ENCODE measurements around the gene CSNK1G2. TPM values are rescaled to one million over a fixed set of nuclear protein-coding genes. Genes with fewer than 3 reads are reported as not detected.

CSNK1G2 gene
- total and polyA plus RNA-seq, 2 of the 13 experiments (the other 11 are each of a cell fraction or from before 2014, with no cell fraction given) = 53.8 to 72.5 TPM

GRCh38 chr19:1929021-1929742 lies 11.8 kb upstream of the CSNK1G2 start:
- ATAC-seq = peak; percentile 89
- Histone ChIP-seq H3K27ac (ENCODE audit: extremely low read length, insufficient read depth, low read length) (no peak overlapping the region), H3K4me1 (ENCODE audit: insufficient read depth, low read length) (peaks cover 7% of the 10 kb centered on the region), H3K4me3 (replicated peaks in 1 of 3; ENCODE audit: insufficient read depth in 1 of 3, low read depth in 2 of 3, low read length in 3 of 3) (peak overlapping the region; percentile 48 to 71 (median 49)), H4K20me1 (ENCODE audit: insufficient read depth, low read length) (no peaks in the 10 kb centered on the region), H3K4me2 (ENCODE audit: low read depth, low read length) (peak overlapping the region; percentile 98), H3K9ac (ENCODE audit: insufficient read depth, low read depth, low read length) (peak overlapping the region; percentile 39; the same call in 1 of the 2 replicates), H3K36me3 (replicated peaks in 1 of 2; ENCODE audit: control insufficient read depth in 1 of 2, insufficient read depth in 2 of 2, low read length in 2 of 2) (peaks cover 3 to 5% of the 10 kb centered on the region in 2 experiments; a peak in 2 of 5 replicates), H2AFZ (ENCODE audit: low read length) (no peak overlapping the region), H3K9me3 (ENCODE audit: low read length) (no peaks in the 10 kb centered on the region; the same call in 1 of the 2 replicates), H3K79me2 (ENCODE audit: insufficient read depth, low read length) (no peaks in the 10 kb centered on the region), H3K27me3 (ENCODE audit: control insufficient read depth in 1 of 2, insufficient read depth in 2 of 2, low read length in 2 of 2) (no peaks in the 10 kb centered on the region)
- peak; percentile 65 for DNase-seq (ENCODE audit: low spot score)
- intact Hi-C loops (cut with micrococcal nuclease; ENCODE audit: unreplicated experiment) (loop anchor here (1.0 to 5.0 kb wide), 2 partner anchors 22 to 138 kb away; no protein-coding TSS in a partner anchor), in situ Hi-C loops (cut with HindIII; ENCODE audit: extremely low pct_ligation_motif_present, low pct_unique_long_range_greater_than_20kb) (no loop called here)
- FAIRE-seq = peak; percentile 43
- CTCF ChIA-PET (ENCODE audit: low intra/inter-chr PET ratio, low total read pairs) = interaction anchor here (1.2 kb wide), 2 partner anchors 31 to 140 kb away, joined by 3 to 8 read pairs; no protein-coding TSS in a partner anchor
- POLR2A ChIA-PET = interaction anchor here (0.6 to 0.8 kb wide), 2 partner anchors 28 to 110 kb away, joined by 3 read pairs; no protein-coding TSS in a partner anchor
- BruUV-seq (replicated peaks) = no TSS peak
- WGBS (ENCODE audit: low lambda C conversion rate) = under 1% methylated on average over 31 of the region's 42 CpGs
- peak; percentile 34; the same call in 1 of the 2 replicates for TF ChIP-seq SNAPC2 (CRISPR knock-in tag; IDR thresholded peaks at IDR 0.05)
- no peak for TF ChIP-seq ZC3H4 (CRISPR knock-in tag; IDR thresholded peaks at IDR 0.05; ENCODE audit: borderline replicate concordance)
- no peak for TF ChIP-seq ZNF781 (CRISPR knock-in tag; IDR thresholded peaks at IDR 0.05; ENCODE audit: borderline replicate concordance, not compliant biosample characterization)
- peak; percentile 88; the same call in 1 of the 2 replicates for TF ChIP-seq KDM2A (CRISPR knock-in tag; IDR thresholded peaks at IDR 0.05; ENCODE audit: borderline replicate concordance, low read depth)
- peak; percentile 41; the same call in 1 of the 2 replicates for TF ChIP-seq SMC3 (IDR thresholded peaks at IDR 0.05; ENCODE audit: low read length)
- peak; percentile 10; the same call in 1 of the 2 replicates for TF ChIP-seq FOSL2 (CRISPR knock-in tag; IDR thresholded peaks at IDR 0.05)
- TF ChIP-seq UBTF (CRISPR knock-in tag; IDR thresholded peaks at IDR 0.05) = peak; percentile 45
- peak; percentile 23; the same call in 1 of the 2 replicates for TF ChIP-seq KMT2A (CRISPR knock-in tag; IDR thresholded peaks at IDR 0.05)
- peak; percentile 45; the same call in 1 of the 2 replicates for TF ChIP-seq ARID4A (CRISPR knock-in tag; IDR thresholded peaks at IDR 0.05; ENCODE audit: borderline replicate concordance)
- no peak; the same call in 1 of the 2 replicates for TF ChIP-seq ZNF746 (CRISPR knock-in tag; IDR thresholded peaks at IDR 0.05)
- peak; percentile 80 for TF ChIP-seq RAD21 (CRISPR knock-in tag; IDR thresholded peaks at IDR 0.05)
- TF ChIP-seq SKI (IDR thresholded peaks at IDR 0.05; ENCODE audit: partially characterized antibody) = peak; percentile 10
- peak; percentile 71 for TF ChIP-seq STAG1 (CRISPR knock-in tag; IDR thresholded peaks at IDR 0.05)
- TF ChIP-seq ZSCAN25 (CRISPR knock-in tag; IDR thresholded peaks at IDR 0.05) = peak; percentile 82
- TF ChIP-seq ZNF660 (CRISPR knock-in tag; IDR thresholded peaks at IDR 0.05; ENCODE audit: borderline replicate concordance, low read depth) = no peak
- TF ChIP-seq GABPB1 (CRISPR knock-in tag; IDR thresholded peaks at IDR 0.05) = peak; percentile 55
- TF ChIP-seq KLF16 (CRISPR knock-in tag; IDR thresholded peaks at IDR 0.05) = 0 out of 4 replicates have a peak, but pooled peaks of 1 of the 2 experiments have one; percentile 20
- TF ChIP-seq SUZ12 (IDR thresholded peaks at IDR 0.05; ENCODE audit: low read depth, low read length) = no peak
